Left renal pelvis (tissue), 4 donors: ENCODE data around the gene RASSF1. TPM values are rescaled to one million over a fixed set of nuclear protein-coding genes. Genes with fewer than 3 reads are reported as not detected.

Experiments used
- DNase-seq, 4 donors: peaks; one replicate each; pipeline ENCODE4 v3.0.0-alpha.2; 2013; ENCODE audit warnings: low read depth in 4 of 4, low spot score in 3 of 4
- polyA plus RNA-seq, 4 donors: library from polyadenylated mRNA; unstranded; fragments of 120-200 nt; gene quantifications; one replicate each; pipeline ENCODE4 v1.2.1, GENCODE V29; 2013; ENCODE audit not compliant: insufficient read length in 4 of 4

The RASSF1 gene
- polyA plus RNA-seq, 4 donors = 15.7 to 36.9 (median 21.0) TPM

DNA sequence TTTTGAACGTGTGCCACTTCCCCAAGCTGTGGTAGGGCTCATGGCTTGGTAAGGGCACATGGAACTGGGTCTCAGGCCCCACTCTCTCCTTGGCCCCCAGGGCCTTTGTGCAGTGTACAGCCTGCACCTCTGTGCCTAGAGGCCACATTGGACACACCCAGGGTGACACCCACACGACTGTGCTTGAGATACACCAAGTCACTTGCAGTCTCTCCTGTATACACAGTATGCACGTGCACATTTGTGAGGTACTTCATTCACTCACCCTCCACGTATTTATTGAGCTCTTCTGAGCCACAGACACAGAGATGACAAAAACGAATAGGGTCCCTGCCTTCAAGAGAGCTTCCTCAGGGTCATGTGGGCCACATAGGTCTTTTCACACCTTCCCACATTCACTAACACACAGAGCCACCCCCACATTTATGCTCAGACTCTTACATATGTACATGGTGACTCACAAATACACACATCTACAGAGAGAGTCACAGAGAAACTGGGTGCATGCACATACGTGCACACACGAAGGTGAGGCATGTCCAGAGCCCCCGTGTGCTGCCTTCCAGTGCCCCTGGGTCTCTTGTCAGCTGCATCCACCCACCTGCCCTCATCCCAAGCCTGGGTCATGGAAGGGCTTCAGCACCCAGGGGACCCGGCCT, 28.5 kb upstream of the RASSF1 start:
- no peak for DNase-seq

DNA sequence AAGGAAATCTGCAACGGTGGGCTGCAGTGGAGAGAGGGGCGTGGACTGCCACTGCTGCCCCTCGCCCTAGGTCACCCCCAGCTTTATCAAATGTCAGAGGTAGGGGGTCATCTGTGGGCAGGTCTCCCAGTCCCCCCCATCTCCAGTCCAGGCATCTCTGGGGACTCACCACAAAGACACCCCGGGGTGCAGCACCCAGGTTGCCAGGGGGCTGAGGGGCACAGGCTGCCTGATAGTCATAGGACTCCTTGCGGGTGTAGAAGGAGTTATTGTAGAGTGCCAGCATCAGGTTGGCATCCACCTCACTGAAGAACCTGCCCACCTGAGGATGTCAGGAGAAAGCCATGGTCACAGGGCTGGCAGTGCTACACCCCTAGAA, 25.2 kb upstream of the RASSF1 start:
- no peak for DNase-seq

DNA sequence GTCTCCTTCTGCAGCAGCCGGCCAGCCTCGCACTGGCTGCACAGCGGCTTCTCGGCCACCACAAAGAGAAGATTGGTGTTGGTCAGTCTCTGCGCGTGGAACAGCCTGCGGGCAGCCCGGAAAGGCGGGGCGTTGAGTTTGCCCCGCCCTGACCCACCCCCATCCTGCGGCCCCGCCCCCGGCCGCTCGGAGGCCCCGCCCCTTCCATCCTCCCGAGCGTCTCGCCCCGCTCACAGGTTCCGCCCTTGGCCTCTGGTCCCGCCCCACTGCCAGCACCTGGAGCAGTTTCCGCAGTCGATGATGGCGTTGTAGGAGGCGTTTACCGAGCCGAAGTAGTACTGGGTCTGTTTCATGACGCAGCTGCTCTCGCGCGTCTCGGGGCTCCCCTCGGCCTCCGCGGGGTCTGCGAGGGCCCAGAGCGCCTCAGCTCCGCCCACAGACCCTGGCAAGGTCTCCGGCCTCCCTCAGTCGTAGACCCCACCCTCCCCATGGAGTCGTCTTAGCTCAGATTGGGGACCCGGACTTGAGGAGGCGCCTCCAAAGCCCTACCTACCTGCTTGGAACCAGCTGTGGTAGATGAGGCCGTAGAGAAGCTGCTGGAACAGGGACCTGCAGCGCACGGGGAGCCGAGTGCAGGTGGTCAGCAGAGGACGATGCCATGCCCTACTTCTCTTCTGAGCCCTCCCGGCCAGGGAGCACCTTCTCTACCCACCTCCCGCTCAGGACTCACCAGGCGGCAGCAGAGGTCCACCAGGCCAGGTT, 24.6 kb upstream of the RASSF1 start:
- DNase-seq = no peak

DNA sequence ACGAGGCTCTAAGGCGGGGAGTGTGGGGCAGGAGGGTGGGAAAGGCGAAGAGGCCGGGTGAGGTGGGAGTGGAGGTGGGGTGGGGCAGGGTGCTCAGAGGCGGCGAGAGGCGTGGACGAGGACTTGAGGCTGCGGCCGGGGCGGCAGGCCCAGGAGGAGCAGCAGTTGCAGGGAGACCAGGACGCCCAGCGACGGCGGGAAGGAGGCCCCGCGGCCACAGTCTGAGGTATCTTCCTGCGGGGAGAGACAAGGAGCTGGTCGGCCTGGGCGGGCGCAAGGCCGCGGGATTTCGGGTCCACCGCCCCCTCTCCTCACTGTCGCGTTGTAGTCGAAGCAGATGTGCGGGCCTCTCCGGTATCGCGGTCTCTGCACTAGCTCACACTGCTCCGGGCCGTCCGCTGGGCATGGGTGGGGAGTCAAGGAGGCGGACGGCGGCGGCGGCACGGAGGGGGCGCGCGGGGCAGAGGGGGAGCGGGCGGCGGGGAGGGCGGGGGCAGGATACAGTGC, 24.0 kb upstream of the RASSF1 start:
- no peak for DNase-seq

DNA sequence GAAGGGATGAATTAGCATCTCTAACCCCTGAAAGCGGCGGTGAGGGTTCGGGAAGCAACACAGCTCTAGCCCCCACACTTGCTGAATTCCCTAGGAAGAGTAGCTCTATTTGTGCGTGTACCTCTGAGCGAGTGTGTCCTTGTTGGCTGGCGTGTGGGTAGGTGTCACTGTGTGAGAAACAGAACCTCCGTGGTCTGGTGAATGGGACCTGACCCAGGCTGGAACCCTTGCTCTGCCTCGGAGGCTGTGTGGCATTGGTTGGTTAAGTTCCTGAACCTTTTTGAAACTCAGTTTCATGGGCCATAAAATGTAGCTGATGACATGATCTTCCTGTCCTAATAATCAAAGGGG, 19.1 kb upstream of the RASSF1 start:
- DNase-seq = no peak

DNA sequence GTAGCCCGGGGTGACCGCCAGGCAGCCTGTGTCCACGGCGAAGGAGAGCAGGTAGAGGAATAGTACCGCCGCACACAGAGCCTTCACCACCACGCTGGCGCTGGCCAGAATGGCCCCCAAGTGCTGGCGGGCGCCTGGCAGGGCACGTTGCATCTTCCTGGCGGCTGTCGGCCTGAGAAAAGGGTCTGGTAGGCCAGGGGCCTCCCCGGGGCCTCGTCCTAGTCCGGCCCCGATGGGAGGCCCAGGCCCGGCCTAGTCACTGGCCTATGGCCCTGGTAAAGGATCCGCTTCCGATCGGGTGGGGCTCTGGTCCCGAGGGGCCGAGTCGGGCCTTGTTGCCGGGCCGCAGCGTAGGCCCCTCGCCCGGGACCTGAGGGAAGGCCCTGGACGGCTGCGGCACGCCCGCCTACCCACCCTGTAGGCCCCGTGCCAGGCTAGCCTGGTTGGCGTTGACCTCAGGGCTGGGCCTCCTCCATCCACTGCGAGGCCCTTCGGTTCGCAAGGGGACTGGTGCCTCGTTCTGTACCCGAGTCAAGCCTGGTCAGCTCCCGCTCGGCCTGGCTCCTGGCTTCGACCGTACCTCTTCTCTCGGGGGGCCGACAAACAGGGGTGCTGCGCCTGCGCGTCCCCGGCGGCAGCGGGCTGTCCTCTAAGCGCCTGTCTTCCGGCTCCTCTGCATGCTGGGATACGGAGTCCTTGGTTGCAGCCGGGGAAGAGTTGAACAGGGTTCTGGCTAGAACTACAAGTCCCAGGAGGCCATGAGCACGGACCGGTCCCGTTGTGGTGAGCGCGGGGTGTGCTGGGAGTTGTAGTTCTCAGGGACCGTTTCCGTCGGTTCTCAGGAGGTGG, 18.5 kb upstream of the RASSF1 start, which contains the start of gene TMEM115:
TSS of gene TMEM115 (minus strand) at position 611 of the 849 bp plus-strand sequence. CDS start at position 153, 458 bp downstream.
- DNase-seq = peak; percentile 88 to 96 (median 91)

DNA sequence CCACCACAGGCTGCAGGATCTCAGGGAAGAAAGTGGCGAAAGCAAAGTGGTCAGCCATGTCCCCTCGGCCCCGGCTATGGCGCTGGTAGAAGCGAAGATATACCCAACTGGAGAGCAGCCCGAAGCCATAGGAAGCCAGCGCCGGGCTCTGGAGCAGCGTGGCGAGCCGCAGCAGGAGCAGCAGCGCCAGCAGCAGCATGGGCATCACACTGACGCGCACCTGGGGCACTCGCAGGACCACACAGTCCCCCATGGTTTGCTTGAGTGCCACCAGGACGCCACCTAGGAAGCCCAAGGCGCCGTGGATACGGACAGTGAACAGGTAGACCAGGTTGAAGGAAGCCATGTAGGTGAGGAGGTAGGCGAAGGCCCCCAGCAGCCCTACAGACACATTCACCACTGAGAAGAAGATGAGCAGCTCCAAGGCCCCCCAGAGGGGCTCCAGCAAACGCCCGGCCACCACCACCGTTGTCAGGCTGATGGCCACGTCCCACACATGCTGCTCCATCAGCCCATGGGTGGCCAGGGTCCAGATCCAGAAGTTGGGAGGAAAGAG, 17.8 kb upstream of the RASSF1 start:
- DNase-seq = no peak

DNA sequence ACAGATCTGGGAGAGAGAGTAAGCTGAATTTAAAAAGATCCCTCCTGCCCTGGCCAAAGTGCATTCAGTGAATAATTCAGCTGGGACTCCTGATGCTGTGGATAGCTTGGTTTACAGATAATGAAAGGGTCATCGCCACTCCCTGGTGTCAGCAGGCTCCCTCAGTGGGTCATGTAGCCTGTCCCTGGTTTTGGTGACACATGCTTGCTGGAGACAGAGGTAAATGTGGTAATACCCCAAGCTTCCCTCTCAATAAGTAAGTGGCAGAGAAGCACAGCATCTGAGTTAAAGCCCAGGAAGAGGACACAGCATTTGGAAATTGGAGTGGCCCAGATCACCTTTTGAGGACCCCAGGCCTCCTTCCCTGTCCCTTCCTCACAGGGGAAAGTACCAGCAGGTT, 16.8 kb upstream of the RASSF1 start:
- DNase-seq = no peak

DNA sequence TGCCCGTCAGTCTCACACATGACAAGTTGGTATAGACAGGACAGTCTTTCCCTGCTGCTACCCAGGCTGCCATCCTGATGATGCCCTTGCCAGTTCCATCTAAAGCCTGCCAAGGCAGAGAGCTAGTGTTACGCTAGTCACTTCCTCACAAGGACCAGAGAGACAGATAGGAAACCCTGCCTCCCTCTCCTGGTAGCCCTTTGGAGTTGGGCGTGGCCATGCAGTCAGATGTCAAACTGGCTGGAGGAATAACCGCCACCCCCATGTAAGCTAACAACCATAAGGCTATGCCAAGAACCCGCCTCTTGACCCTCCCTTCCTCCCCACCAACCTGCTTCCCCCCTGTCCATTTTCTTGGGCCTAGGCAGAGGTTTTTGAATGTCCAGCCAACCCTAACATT, 15.9 kb upstream of the RASSF1 start:
- DNase-seq = no peak

DNA sequence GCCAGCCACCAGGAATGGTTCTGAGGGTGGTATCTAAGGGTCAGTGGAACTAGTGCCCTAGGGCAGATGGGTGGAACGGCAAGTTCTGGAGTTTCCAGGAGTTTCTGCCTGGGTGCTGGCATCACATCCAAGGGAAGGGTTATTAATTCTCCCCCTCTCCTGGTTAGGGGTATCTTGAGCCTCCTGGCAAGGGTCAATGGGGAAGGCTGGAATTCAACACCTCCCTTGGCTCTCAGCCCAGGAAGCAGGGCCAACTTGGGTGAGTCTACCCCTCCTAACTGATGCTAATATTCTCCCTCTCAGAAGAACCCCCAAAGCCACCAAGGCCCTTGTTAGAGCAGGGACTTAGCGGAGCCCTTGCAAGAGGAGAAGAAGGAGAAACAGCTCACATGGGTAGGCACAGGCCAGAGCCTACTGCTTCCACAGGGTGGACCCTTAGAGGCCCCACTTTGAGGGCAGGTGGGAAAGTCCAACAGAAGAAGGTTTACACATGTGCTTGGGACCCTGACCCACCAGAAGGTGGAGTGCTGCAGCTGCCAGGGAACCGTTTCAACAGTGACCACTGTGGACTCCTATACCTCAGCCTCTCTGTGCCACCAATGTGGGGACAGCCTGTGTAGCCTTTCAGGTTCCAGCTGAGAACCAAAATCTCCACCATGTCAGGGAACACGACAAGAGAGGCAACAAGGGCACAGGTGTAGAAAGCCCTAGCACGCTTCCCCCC, 15.4 kb upstream of the RASSF1 start:
- DNase-seq = no peak

DNA sequence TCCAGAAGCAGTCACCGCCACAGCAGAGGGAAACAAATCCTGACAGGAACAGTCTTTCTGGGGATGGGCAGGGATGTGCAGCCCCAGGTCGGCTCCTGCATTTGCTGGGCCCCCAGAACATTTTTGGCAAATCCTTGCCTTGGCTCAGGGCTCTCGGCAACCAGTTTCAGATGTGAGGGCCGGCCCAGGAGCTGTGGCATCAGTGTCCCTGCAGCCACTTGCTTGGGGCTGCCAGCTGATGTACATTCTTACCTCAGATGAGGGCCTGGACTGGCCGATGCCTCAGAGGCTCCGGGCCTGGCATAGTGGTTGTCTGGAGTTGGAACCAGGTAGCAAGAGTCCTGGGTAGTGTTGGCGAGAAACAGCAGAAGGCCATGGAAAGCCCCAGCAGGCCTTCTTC, 14.2 kb upstream of the RASSF1 start:
- no peak for DNase-seq

DNA sequence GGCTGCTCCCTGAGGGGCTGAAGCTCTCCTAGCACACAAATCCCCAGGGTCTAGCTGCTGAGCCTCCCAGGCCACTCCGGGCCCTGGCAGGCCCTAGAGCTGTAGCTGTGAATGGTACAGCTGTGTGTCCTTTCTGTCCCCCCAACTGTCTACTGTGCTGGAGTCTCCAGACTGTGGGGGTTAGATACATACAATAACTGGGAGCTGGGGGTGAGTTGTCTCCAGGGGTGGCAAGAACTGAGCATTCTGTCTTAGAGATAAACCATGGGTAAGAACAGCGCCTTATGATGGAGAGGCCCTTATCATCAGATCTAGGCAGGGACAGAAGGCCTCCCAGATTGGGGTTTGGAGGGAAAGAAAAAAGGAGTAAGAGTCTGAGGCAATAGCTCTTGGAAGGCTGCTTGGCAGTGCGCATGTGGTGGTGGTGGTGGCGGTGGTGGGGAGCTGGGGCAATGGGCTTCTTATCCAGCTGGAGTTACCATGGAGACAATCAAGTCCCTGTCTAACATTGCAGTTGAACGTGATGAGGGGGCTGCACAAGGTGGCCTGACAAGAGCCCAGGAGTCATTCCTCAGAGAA, 13.6 kb upstream of the RASSF1 start:
- no peak for DNase-seq

DNA sequence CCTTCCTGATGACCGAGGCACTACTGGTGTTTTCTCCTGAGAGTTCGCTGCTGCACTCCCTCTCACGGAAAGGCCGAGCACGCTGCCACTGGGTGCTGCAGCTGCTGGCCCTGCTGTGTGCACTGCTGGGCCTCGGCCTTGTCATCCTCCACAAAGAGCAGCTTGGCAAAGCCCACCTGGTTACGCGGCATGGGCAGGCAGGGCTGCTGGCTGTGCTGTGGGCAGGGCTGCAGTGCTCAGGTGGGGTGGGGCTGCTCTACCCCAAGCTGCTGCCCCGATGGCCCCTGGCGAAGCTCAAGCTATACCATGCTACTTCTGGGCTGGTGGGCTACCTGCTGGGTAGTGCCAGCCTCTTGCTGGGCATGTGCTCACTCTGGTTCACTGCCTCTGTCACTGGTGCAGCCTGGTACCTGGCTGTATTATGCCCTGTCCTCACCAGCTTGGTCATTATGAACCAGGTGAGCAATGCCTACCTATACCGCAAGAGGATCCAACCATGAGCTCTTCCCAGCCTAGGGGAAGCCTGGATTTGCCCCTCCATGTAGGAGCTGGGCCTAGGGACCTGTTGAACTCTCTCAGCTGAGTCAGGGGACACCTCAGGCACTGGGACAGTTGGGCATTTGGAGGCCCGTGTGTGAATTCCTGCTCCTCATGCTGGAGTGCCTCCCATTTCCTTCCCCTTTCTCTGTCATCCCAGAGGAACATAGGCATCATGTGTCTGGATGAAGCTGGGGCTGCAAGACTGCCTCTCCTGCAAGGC, 12.8 kb upstream of the RASSF1 start:
- DNase-seq = no peak

DNA sequence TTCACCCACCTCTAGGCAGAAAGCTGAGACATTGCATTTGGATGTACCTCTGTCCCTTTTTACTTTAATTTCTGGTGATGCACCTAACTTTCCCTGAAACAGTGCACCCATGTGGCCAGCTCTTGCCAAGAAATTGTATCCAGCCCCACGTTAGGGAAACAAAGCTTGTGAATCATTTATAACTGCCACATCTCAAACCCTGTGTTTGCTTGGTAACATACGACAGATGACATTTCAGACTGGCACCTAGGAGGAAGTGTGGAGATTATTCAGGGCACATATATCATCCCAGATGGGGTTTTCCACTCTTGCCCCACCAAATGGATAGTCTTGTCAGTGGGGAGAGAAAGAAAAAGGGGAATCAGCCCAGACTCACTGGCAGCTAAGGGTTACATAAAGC, 12.1 kb upstream of the RASSF1 start:
- no peak for DNase-seq

DNA sequence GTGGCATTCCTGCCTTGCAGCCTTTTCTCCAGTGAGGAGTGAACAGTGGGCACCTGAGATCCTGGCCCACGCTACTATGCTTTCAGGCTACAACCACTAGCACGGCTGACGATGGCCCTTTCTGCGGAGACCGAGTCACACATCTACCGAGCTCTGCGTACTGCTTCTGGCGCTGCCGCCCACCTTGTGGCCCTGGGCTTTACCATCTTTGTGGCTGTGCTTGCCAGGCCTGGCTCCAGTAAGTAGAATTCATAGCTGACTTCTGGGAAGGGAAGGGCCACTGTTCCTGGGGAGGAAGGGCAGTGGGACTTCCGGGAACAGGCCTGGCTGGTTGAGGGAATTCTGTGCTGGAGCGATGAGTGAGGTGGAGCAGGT, 10.7 kb upstream of the RASSF1 start:
- no peak for DNase-seq

DNA sequence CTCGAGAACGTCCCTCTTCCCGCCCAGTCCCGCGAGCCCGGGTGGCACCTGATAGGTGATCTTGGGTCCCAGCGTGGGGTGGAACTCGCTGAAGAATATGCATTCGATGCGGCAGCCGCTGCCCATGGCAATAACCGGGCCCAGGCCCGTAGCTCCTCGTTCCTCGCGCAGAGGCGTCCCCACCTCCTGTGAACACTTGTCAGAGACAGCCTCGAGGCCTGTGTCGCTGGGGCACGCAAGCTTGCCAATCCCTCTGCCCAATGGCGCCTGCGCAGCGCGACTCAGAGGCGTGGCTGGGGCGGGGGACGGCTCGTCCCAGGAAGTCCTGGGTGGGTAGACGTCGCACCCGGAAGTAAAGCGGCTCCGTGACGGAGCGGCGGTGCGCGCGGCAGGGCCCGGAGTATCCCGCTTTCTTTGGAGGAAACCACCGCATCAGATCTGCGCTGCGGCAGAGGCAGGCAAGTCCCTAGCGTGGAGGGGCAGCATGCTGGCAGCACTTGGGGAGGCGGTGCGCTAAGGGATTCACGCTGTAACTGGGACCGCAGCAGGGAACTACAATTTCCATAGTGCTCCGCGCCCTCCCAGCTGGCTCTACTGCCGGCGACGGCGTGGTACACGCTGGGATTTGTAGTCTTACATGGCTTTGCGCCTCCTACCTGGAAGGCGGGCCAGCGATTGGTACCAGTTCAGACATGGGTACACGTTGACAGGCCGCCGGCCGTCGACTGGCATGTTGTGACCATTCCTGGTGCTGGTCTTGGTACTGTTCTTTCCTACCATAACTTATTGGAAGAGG, 10.1 kb upstream of the RASSF1 start, which contains the start of the genes CYB561D2 and NPRL2:
TSS of gene CYB561D2 (plus strand) at position 336 of the 796 bp plus-strand sequence. CDS start 572 bp downstream, outside the sequence.
TSS of gene NPRL2 (minus strand) at position 249 of the 796 bp plus-strand sequence. CDS start at position 126, 123 bp downstream.
- DNase-seq = peak; percentile 80 to 85 (median 82)

DNA sequence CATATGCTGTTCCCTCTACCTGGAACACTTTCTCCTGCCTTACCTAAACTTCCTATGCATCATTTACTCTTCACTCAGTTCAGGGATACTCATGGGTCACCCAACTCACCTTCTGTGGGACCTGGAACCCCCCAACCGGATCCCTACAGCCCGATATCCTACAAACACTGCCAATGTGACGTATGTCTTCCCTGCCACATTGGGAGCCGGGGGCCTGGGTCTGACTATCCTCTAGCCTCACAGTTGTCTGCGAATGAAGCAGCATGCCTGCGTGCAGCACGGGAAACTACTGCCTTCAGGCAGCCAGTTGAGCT, 9.5 kb upstream of the RASSF1 start:
- no peak for DNase-seq

DNA sequence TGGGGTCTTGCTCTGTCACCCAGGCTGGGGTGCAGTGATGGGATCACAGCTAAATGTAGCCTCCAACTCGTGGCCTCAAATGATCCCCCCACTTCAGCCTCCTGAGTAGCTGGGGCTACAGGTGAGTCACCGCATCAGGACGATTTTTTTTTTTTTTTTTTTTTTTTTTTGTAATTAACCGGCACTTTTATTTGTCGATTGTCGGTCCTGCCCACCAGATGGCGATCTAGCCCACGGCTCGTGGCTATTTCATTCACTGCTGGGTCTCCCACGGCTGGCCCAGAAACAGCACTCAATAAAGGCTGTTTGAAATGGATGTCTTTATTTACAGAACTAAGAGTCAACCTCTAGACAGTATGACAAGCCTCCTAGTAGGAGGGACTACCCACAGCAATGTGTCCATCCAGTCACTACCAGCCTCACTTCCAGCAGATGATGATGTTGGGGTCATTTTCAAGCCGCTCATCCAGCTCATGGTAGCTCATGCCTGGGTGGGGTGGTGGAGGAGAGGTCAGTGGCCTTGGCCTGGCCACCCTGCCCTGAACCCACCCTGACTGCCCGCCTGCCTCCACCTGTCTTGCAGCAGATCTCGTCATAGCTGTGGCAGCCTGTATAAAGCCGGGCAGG, 6.7 kb upstream of the RASSF1 start:
- no peak for DNase-seq
